Ammon's horn (tissue), 1 donor: ENCODE results near the gene SEMA4C.

Experiments
- DNase-seq: peaks from one replicate; pipeline ENCODE4 v3.0.0-alpha.2; 2016; ENCODE audit warnings: low spot score

The SEMA4C gene

GRCh38 chr2:96881349-96882195, 11.7 kb upstream of the SEMA4C start:
- no peak for DNase-seq

DNA sequence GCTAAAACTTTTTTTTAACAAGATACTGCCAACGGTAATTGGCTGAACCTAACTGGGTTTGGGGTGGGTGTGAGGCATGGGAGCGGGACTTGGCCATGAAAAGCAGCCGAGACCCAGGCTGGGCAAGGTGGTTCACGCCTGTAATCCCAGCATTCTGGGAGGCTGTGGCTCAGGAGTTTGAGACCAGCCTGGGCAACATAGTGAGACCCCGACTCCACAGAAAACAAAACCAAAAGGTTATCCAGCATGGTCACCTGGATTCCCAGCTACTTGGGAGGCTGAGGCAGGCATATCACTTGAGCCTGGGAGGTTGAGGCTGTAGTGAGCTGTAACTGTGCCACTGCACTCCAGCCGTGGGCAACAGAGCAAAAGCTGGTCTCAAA, 11.0 kb upstream of the SEMA4C start:
- no peak for DNase-seq

GRCh38 chr2:96879545-96880040, 9.7 kb upstream of the SEMA4C start:
- no peak for DNase-seq

- no peak for DNase-seq
These were observed 9.1 kb upstream of the SEMA4C start for GRCh38 chr2:96878796-96879544.

DNA sequence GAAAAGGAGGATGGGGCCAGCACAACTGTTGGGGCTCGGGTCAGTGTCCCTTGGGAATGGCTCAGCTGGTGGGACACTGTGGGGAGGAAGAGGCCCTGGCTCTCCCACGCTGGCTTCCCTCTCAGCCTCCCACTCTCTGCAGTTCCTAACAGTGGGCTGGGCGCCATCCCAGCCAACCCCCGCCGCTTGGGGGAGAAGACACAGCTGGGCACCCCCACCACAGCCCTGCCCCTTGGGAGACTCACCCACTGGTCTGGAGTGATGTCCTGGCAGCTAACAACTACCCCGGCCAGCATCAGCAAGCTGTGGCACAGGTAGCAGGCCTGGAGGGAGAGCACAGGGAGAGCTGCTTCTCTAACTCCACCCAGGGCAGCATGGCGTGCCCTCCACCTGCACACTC, 8.3 kb upstream of the SEMA4C start:
- no peak for DNase-seq

DNA sequence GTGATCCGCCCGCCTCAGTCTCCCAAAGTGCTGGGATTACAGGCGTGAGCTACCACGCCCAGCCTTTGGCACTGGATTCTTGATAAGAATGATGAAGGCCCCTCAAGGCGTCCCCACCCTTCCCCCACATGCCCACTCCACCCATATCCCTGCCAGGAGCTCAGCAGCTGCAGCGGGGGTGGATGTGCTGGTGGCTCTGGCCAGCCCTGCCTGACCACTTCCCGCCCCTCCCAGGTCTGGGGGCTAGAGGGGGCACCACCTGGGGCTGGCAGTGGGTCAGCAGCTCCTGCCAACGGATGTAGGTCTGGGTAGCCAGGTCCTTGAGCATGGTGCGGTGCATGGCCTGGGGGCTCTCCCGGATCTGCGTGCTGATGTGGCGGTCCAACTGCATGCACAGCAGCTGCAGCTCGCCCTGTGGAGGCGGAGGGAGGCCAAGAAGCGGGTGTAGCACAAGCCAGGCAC, 7.8 kb upstream of the SEMA4C start:
- no peak for DNase-seq

DNA sequence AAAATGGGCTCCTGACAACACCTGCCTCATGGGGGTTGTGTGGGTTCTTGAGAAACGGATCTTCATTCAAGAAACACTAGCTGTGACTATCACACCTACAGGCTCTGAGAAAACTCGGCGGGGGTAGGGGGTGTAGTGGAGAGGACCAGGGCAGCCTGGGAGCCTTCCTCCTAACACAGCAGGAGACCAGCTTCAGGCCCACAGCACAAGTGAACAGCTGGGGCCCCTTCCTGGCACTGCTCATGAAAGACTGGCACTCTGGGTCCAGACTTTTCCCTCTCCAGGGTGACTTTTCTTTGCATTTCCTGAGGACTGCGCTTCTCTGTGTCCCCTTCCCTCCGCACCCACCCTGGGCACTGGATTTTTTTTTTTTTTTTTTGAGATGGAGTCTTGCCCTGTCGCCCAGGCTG, 7.2 kb upstream of the SEMA4C start:
- DNase-seq: no peak

- DNase-seq: no peak
These were observed 6.6 kb upstream of the SEMA4C start for GRCh38 chr2:96876269-96877041.

GRCh38 chr2:96875498-96876268, 5.8 kb upstream of the SEMA4C start:
- DNase-seq: peak; percentile 43

DNA sequence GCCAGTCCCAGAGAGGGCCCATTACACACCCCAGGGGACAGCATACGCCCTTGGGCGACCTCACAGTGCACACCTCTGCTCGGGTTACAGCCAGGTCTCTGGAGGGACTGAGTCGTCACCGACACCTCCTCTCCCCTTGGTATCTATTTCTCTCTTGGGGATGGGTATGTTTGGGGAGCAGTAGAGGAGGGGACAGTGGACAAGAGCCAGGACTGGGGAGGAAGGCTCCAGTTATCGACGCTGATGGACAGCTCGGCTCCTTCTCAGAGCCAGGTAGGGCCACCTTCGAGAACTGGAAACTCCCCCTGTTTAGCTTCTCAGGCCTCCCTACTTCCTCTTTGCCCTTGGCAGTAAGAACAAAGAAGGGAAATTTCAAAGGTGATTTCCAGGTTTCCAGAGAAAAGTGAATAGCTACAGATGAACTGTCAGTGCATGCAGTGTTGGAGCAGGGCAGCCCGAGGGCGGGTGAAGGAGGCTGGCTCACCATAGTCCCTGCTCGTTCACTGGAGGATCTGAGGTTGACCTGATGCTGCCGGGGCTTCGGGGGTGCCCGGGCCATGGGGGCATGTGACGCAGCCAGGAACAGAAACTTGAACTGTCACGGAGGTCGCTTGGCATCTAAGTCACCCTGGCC, 4.4 kb upstream of the SEMA4C start:
- DNase-seq: no peak

GRCh38 chr2:96873651-96874096, 3.8 kb upstream of the SEMA4C start:
- DNase-seq: peak; percentile 76

GRCh38 chr2:96872591-96873349, 2.9 kb upstream of the SEMA4C start:
- no peak for DNase-seq

- DNase-seq: peak; percentile 62
These were observed 861 bp upstream of the SEMA4C start for GRCh38 chr2:96870626-96871255.

GRCh38 chr2:96869281-96869821, 529 bp downstream of the SEMA4C start:
- DNase-seq: peak; percentile 55

GRCh38 chr2:96868555-96869280, 1.2 kb downstream of the SEMA4C start:
- peak; percentile 81 for DNase-seq

DNA sequence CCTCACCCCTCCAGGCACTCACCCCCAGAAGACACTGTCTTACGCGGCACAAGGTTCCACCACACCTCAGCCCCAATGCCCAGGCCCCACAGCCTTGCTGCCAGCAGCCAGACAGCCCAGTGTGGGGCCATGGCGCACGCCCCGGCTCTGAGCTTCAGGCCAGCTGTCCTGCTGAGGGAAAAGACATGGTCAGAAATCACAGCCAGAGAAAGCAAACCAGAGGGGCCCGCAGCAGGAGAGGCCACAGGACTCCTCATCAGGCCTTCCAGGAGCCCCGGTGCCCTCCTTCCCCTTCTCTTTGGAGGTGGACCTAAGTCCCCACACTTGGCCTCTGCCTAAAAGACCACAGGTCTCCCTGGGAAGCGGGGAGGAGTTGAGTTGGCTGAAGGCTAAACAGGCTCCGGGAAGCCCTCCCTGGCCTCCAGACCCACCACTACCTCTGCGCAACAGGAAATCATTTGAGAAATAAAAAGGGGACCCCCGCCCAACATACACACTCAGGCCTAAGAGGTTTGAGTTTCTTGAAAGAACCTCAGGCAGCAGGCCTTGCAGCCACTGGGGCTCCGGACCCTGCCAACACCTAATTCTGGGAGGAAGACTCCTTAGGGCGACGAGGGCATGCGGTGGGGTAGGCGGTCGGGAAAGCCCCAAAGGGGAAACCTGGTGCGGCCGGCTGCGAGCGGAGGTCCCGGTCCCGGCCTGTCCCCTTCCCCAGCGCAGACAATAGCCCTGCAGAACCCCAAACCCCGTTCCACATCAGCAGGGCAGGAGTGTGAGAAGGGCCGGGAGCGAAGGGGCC, 1.9 kb downstream of the SEMA4C start:
- DNase-seq: peak; percentile 35

DNA sequence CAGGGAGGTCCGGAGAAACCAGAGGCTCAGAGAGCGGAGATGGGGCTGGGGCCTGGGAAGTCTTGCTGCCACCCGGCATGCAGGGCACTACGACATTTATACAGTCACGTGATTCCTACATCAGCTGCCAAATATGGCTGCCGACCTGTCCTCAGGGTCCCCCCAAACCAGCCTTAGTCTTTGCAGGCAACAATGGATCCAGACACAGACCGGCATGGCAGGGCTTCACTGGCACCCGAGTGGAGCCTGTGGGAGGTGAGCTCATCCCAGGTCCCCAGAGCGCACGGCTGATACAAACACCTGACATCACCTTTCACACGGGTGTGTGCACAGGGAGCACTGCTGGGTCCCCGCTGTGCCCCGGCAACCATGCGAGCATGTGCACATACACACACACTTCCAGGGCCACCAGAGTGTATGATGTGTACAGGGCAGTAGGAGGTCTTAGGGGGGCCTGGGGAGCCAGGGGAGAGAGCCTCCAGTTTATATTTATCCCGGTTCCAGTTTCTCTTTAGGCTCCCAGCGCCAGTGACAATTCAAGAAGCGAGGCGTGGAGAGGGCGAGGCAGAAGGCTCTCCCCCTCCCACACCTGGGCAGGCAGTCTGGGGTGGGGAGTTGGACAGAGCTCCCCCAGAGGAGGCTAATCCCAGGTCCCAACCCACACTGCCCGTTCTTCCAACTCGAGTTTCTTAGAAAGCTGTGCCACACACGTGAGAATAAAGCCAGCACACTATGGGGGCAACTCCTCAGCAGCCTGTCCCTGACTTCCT, 2.7 kb downstream of the SEMA4C start:
- no peak for DNase-seq
